GM23338 (cell line): Measurements from ENCODE around the gene TMCC1. TPM values are rescaled to one million over a fixed set of nuclear protein-coding genes. Genes with fewer than 3 reads are reported as not detected.

Source experiments
- ATAC-seq: fragments of 200-7000 bp; cut with Tn5 transposase; 3 replicates; pipeline ENCODE4 v1.9.1; 2020
- DNase-seq: peaks from one replicate; pipeline ENCODE4 v3.0.0-alpha.2; 2015; ENCODE audit warnings: low spot score
- H2AFZ ChIP-seq: fragments of 200-600 bp; sonication (generic); 2 replicates; pipeline ENCODE4 v1.8.0; 2016; ENCODE audit warnings: antibody characterized with exemption, mild to moderate bottlenecking, moderate library complexity
- H3F3A ChIP-seq: fragments of 200-600 bp; sonication (generic); replicated peaks from 2 replicates; pipeline ENCODE4 v1.8.0; 2017; ENCODE audit warnings: antibody characterized with exemption, mixed run types, low read depth
- H3K27ac ChIP-seq: fragments of 200-600 bp; sonication (generic); 2 replicates; pipeline ENCODE4 v1.6.1; 2016; ENCODE audit warnings: low read depth
- H3K27me3 ChIP-seq: fragments of 200-600 bp; sonication (generic); 2 replicates; pipeline ENCODE4 v1.8.0; 2016; ENCODE audit warnings: mild to moderate bottlenecking, mixed run types, moderate library complexity; ENCODE audit not compliant: insufficient read depth
- H3K36me3 ChIP-seq: fragments of 200-600 bp; sonication (generic); 2 replicates; pipeline ENCODE4 v1.8.0; 2016; ENCODE audit warnings: mild to moderate bottlenecking; ENCODE audit not compliant: insufficient read depth
- H3K4me1 ChIP-seq: fragments of 200-600 bp; sonication (generic); 2 replicates; pipeline ENCODE4 v1.8.0; 2016; ENCODE audit warnings: mild to moderate bottlenecking, moderate library complexity; ENCODE audit not compliant: insufficient read depth
- H3K4me2 ChIP-seq: fragments of 200-600 bp; sonication (generic); 2 replicates; pipeline ENCODE4 v1.7.1; 2017; ENCODE audit warnings: mixed run types
- H3K4me3 ChIP-seq: fragments of 200-600 bp; sonication (generic); 2 replicates; pipeline ENCODE4 v1.6.1; 2016; ENCODE audit warnings: mixed run types
- H3K79me2 ChIP-seq: fragments of 200-600 bp; sonication (generic); replicated peaks from 2 replicates; pipeline ENCODE4 v1.8.0; 2017; ENCODE audit warnings: mild to moderate bottlenecking; ENCODE audit not compliant: insufficient read depth
- H3K9me2 ChIP-seq: fragments of 200-600 bp; sonication (generic); 2 replicates; pipeline ENCODE4 v1.8.0; 2017; ENCODE audit not compliant: insufficient read depth
- H4K20me1 ChIP-seq: fragments of 200-600 bp; sonication (generic); replicated peaks from 2 replicates; pipeline ENCODE4 v1.8.0; 2017; ENCODE audit warnings: mild to moderate bottlenecking; ENCODE audit not compliant: insufficient read depth
- H3K27ac Mint-ChIP-seq: 2 replicates; pipeline ENCODE4 v1.8.0; 2020; ENCODE audit warnings: inconsistent platforms, mild to moderate bottlenecking, moderate library complexity, mixed read lengths
- H3K27me3 Mint-ChIP-seq: 3 replicates; pipeline ENCODE4 v1.8.0; 2022; ENCODE audit warnings: low read depth, mild to moderate bottlenecking, moderate library complexity, mixed read lengths, inconsistent platforms; ENCODE audit not compliant: insufficient read depth, poor library complexity
- H3K36me3 Mint-ChIP-seq: 3 replicates; pipeline ENCODE4 v1.8.0; 2021; ENCODE audit warnings: low read depth, mild to moderate bottlenecking, inconsistent platforms, moderate library complexity, mixed read lengths
- H3K4me1 Mint-ChIP-seq: 3 replicates; pipeline ENCODE4 v1.8.0; 2020; ENCODE audit warnings: mild to moderate bottlenecking, inconsistent platforms, mixed read lengths
- H3K4me3 Mint-ChIP-seq: 3 replicates; pipeline ENCODE4 v1.8.0; 2021; ENCODE audit warnings: moderate library complexity, mild to moderate bottlenecking, inconsistent platforms, mixed read lengths
- H3K9me3 Mint-ChIP-seq: 3 replicates; pipeline ENCODE4 v1.8.0; 2020; ENCODE audit warnings: moderate library complexity, mild to moderate bottlenecking, inconsistent platforms, mixed read lengths
- CREB1 ChIP-seq: fragments of 250-450 bp; sonication (Bioruptor Pico); IDR thresholded peaks from 2 replicates; pipeline ENCODE4 v1.5.0; 2020; ENCODE audit warnings: low read depth, mild to moderate bottlenecking, moderate library complexity
- CTCF ChIP-seq, 2 experiments: fragments of 200-600 bp in 1 of 2; sonication (generic) in 1 of 2; conservative IDR thresholded peaks; 2 replicates each; pipeline versions ENCODE4 v1.5.1 to v1.6.1; 2016 to 2017; ENCODE audit warnings: antibody characterized with exemption in 2 of 2, low read depth in 2 of 2, mild to moderate bottlenecking in 2 of 2, moderate library complexity in 1 of 2
- ETS1 ChIP-seq: IDR thresholded peaks from 2 replicates; pipeline ENCODE4 v1.6.1; 2016; ENCODE audit warnings: antibody characterized with exemption
- EZH2 ChIP-seq: fragments of 200-600 bp; sonication (generic); IDR thresholded peaks from one replicate; pipeline ENCODE4 v1.8.0; 2017; ENCODE audit warnings: antibody characterized with exemption, mild to moderate bottlenecking, low read depth; ENCODE audit not compliant: unreplicated experiment
- EZH2phosphoT487 ChIP-seq: fragments of 200-600 bp; sonication (generic); IDR thresholded peaks from one replicate; pipeline ENCODE4 v1.8.1; 2018; ENCODE audit warnings: antibody characterized with exemption; ENCODE audit not compliant: unreplicated experiment
- JUNB ChIP-seq: IDR thresholded peaks from one replicate; pipeline ENCODE4 v1.6.1; 2016; ENCODE audit warnings: antibody characterized with exemption; ENCODE audit not compliant: unreplicated experiment
- NANOG ChIP-seq: IDR thresholded peaks from 2 replicates; pipeline ENCODE4 v1.6.1; 2016; ENCODE audit warnings: antibody characterized with exemption, borderline replicate concordance
- POLR2AphosphoS5 ChIP-seq: IDR thresholded peaks from 2 replicates; pipeline ENCODE4 v1.6.1; 2016; ENCODE audit warnings: antibody characterized with exemption, low read depth
- STAT1 ChIP-seq: IDR thresholded peaks from one replicate; pipeline ENCODE4 v1.6.1; 2016; ENCODE audit warnings: antibody characterized with exemption; ENCODE audit not compliant: unreplicated experiment
- ZNF114 ChIP-seq: fragments of 250-450 bp; sonication (Bioruptor Pico); IDR thresholded peaks from 2 replicates; pipeline ENCODE4 v1.5.0; 2020; ENCODE audit warnings: mild to moderate bottlenecking, moderate library complexity
- ZNF331 ChIP-seq: fragments of 250-450 bp; sonication (Bioruptor Pico); IDR thresholded peaks from 2 replicates; pipeline ENCODE4 v1.5.0; 2020; ENCODE audit warnings: low read depth, mild to moderate bottlenecking, moderate library complexity
- ZNF462 ChIP-seq: fragments of 250-450 bp; sonication (Bioruptor Pico); IDR thresholded peaks from 2 replicates; pipeline ENCODE4 v1.5.0; 2020; ENCODE audit warnings: mild to moderate bottlenecking, moderate library complexity
- polyA plus RNA-seq: library from polyadenylated mRNA; unstranded; fragments of >200 nt; fragmentation: Nextera tagmentation; extraction: Ambion mirVana; gene quantifications from 2 replicates; pipeline ENCODE4 v1.2.1, GENCODE V29; 2016
- total RNA-seq: library from RNA; depleted of rRNA; stranded (reverse); fragments of >200 nt; shearing (Covaris generic); gene quantifications from 2 replicates; pipeline ENCODE4 v1.2.3, GENCODE V29; 2014
- TF ChIP-seq, protein P1 (sequence below): IDR thresholded peaks from one replicate; pipeline ENCODE4 v1.6.1; 2018; ENCODE audit warnings: antibody characterized with exemption; ENCODE audit not compliant: unreplicated experiment

Gene TMCC1
- total and polyA plus RNA-seq, 2 experiments from 2014 or later: 8.2 to 18.4 TPM

- Histone ChIP-seq H2AFZ (no peak overlapping the region), H3K27ac (no peak overlapping the region), H3K36me3 (no peaks in the 10 kb centered on the region; the same call in 1 of the 2 replicates), H3K27me3 (no peaks in the 10 kb centered on the region), H3K79me2 (peaks cover 48% of the 10 kb centered on the region), H3K9me2 (no peaks in the 10 kb centered on the region), H3K4me3 (no peak overlapping the region), H3F3A (no peaks in the 10 kb centered on the region), H3K4me2 (no peak overlapping the region), H4K20me1 (0 out of 2 replicates have a peak, but pooled peaks cover 3% of the 10 kb centered on the region), H3K4me1 (peaks cover 6% of the 10 kb centered on the region; the same call in 1 of the 2 replicates)
- H3K4me3 Mint-ChIP-seq: no peak overlapping the region
- H3K9me3 Mint-ChIP-seq: peaks cover 21% of the 10 kb centered on the region
- H3K4me1 Mint-ChIP-seq: peaks cover 19% of the 10 kb centered on the region; the same call in 2 of the 3 replicates
- TF ChIP-seq, protein P1, sequence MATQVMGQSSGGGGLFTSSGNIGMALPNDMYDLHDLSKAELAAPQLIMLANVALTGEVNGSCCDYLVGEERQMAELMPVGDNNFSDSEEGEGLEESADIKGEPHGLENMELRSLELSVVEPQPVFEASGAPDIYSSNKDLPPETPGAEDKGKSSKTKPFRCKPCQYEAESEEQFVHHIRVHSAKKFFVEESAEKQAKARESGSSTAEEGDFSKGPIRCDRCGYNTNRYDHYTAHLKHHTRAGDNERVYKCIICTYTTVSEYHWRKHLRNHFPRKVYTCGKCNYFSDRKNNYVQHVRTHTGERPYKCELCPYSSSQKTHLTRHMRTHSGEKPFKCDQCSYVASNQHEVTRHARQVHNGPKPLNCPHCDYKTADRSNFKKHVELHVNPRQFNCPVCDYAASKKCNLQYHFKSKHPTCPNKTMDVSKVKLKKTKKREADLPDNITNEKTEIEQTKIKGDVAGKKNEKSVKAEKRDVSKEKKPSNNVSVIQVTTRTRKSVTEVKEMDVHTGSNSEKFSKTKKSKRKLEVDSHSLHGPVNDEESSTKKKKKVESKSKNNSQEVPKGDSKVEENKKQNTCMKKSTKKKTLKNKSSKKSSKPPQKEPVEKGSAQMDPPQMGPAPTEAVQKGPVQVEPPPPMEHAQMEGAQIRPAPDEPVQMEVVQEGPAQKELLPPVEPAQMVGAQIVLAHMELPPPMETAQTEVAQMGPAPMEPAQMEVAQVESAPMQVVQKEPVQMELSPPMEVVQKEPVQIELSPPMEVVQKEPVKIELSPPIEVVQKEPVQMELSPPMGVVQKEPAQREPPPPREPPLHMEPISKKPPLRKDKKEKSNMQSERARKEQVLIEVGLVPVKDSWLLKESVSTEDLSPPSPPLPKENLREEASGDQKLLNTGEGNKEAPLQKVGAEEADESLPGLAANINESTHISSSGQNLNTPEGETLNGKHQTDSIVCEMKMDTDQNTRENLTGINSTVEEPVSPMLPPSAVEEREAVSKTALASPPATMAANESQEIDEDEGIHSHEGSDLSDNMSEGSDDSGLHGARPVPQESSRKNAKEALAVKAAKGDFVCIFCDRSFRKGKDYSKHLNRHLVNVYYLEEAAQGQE: no peak
- TF ChIP-seq ETS1 (no peak), ZNF114 (CRISPR knock-in tag) (no peak), EZH2phosphoT487 (no peak), STAT1 (no peak), NANOG (no peak), ZNF331 (CRISPR knock-in tag) (no peak), JUNB (no peak), ZNF462 (CRISPR knock-in tag) (no peak), CTCF (conservative IDR thresholded peaks at IDR 0.05; ENCODE audit: low read depth in 2 of 2) (no peak), CREB1 (CRISPR knock-in tag) (no peak), POLR2AphosphoS5 (no peak), EZH2 (no peak)
- no peak overlapping the region for H3K27ac Mint-ChIP-seq
- ATAC-seq (no peak), DNase-seq (no peak)
- H3K36me3 Mint-ChIP-seq: peaks cover 39% of the 10 kb centered on the region
- H3K27me3 Mint-ChIP-seq: no peaks in the 10 kb centered on the region
Measured at GRCh38 chr3:129854460-129854859, 39.1 kb downstream of the TMCC1 start.
